ENCODE data around the gene DNAJC5.

DNA sequence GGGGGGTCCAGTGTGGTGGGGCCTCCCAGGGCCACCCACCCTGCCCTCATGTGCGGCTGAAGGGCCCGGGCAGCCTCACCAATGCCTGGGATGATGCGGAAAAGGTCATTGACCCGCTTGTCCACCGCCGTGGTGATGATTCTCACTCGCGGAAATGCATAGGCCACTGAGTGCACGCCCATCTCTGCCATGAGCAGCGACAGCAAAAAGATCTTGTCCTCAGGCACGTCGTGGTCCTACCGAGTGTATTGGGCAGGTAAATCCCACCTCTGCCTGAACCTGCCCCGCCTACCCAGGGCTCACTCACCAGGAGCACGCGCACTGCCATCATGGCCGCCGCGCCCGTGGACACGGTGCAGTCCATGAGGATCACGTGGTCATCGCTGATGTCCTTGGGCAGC lies 45.1 kb downstream of the DNAJC5 start:
- TF ChIP-seq, protein P1, sequence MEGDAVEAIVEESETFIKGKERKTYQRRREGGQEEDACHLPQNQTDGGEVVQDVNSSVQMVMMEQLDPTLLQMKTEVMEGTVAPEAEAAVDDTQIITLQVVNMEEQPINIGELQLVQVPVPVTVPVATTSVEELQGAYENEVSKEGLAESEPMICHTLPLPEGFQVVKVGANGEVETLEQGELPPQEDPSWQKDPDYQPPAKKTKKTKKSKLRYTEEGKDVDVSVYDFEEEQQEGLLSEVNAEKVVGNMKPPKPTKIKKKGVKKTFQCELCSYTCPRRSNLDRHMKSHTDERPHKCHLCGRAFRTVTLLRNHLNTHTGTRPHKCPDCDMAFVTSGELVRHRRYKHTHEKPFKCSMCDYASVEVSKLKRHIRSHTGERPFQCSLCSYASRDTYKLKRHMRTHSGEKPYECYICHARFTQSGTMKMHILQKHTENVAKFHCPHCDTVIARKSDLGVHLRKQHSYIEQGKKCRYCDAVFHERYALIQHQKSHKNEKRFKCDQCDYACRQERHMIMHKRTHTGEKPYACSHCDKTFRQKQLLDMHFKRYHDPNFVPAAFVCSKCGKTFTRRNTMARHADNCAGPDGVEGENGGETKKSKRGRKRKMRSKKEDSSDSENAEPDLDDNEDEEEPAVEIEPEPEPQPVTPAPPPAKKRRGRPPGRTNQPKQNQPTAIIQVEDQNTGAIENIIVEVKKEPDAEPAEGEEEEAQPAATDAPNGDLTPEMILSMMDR (IDR thresholded peaks at IDR 0.05): no peak
- no peak for TF ChIP-seq POLR2A (IDR thresholded peaks at IDR 0.05)
